ENCODE measurements around the gene SLC51A.
A peak's percentile ranks its signal among the peaks of the same experiment; 100 is the strongest.
"Not testable (repeated sequence)": the region's sequence is repeated elsewhere in the genome, so short reads cannot be mapped to it uniquely, and the experiment has no call there.

Gene SLC51A

DNA sequence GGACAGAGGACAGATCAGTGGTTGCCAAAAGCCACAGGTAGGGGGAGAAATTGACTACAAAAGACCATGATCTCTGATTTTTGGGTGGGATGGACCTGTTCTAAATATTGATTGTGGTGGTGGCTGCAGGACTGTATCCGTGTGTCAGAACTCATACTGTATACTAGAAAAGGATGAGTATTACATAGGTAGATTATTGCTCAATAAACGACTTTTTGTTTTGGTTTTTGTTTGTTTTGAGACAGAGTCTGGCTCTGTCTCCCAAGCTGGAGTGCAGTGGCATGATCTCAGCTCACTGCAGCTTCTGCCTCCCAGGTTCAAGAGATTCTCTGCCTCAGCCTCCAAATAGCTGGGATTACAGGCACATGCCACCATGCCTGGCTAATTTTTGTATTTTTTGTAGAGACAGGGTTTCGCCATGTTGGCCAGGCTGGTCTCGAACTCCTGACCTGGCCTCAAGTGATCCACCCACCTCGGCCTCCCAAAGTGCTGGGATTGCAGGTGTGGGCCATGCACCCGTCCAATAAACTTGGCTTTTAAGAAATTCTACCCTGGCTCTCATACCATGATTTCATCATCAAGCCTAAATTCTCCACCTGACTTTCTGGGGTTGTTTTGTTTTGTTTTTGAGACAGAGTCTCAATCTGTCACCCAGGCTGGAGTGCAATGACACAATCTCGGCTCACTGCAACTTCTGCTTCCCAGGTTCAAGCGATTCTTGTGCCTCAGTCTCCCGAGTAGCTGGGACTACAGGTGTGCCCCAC, 10.7 kb upstream of the SLC51A start:
- H3K4me1 ChIP-seq (ENCODE audit: insufficient read depth, low read length, severe bottlenecking), result peaks cover 14% of the 10 kb centered on the region
- not testable (repeated sequence) for H3K27me3 ChIP-seq (ENCODE audit: insufficient read depth, low read length); H3K4me3 ChIP-seq (ENCODE audit: low read depth, low read length, poor library complexity, severe bottlenecking); H3K9me2 ChIP-seq (ENCODE audit: low read depth, low read length); H3K27ac ChIP-seq (ENCODE audit: low read depth, low read length, poor library complexity, severe bottlenecking); H3K4me2 ChIP-seq (ENCODE audit: low read length); H3F3A ChIP-seq (ENCODE audit: insufficient read depth, low read length); H2AFZ ChIP-seq (ENCODE audit: low read length); H4K20me1 ChIP-seq (ENCODE audit: insufficient read depth, low read length); H3K79me2 ChIP-seq (ENCODE audit: insufficient read depth, low read length); H3K36me3 ChIP-seq (ENCODE audit: insufficient read depth, low read length); H3K9me3 ChIP-seq (ENCODE audit: low read length); H3K9ac ChIP-seq (ENCODE audit: low read length)
- TF ChIP-seq, protein P1, sequence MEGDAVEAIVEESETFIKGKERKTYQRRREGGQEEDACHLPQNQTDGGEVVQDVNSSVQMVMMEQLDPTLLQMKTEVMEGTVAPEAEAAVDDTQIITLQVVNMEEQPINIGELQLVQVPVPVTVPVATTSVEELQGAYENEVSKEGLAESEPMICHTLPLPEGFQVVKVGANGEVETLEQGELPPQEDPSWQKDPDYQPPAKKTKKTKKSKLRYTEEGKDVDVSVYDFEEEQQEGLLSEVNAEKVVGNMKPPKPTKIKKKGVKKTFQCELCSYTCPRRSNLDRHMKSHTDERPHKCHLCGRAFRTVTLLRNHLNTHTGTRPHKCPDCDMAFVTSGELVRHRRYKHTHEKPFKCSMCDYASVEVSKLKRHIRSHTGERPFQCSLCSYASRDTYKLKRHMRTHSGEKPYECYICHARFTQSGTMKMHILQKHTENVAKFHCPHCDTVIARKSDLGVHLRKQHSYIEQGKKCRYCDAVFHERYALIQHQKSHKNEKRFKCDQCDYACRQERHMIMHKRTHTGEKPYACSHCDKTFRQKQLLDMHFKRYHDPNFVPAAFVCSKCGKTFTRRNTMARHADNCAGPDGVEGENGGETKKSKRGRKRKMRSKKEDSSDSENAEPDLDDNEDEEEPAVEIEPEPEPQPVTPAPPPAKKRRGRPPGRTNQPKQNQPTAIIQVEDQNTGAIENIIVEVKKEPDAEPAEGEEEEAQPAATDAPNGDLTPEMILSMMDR (IDR thresholded peaks at IDR 0.05; ENCODE audit: low read length), result peak; percentile 28; the same call in 1 of the 2 replicates

- no peak overlapping the region for H3K27ac ChIP-seq (ENCODE audit: low read depth, low read length, poor library complexity, severe bottlenecking)
- no peak overlapping the region for H3K9ac ChIP-seq (ENCODE audit: low read length)
- no peaks in the 10 kb centered on the region for H3K9me3 ChIP-seq (ENCODE audit: low read length)
- no peaks in the 10 kb centered on the region for H3F3A ChIP-seq (ENCODE audit: insufficient read depth, low read length)
- TF ChIP-seq, protein P1 (IDR thresholded peaks at IDR 0.05; ENCODE audit: low read length), result no peak
- no peak for TF ChIP-seq EZH2 (IDR thresholded peaks at IDR 0.05; ENCODE audit: borderline replicate concordance, low read length)
- peak overlapping the region; percentile 57 for H3K4me3 ChIP-seq (ENCODE audit: low read depth, low read length, poor library complexity, severe bottlenecking)
- H3K4me2 ChIP-seq (ENCODE audit: low read length), result no peak overlapping the region; the same call in 1 of the 2 replicates
- no peaks in the 10 kb centered on the region for H4K20me1 ChIP-seq (ENCODE audit: insufficient read depth, low read length)
- H2AFZ ChIP-seq (ENCODE audit: low read length), result no peak overlapping the region
- H3K9me2 ChIP-seq (ENCODE audit: low read depth, low read length), result no peaks in the 10 kb centered on the region
- peaks cover 7% of the 10 kb centered on the region for H3K27me3 ChIP-seq (ENCODE audit: insufficient read depth, low read length)
- H3K36me3 ChIP-seq (ENCODE audit: insufficient read depth, low read length), result no peaks in the 10 kb centered on the region
- no peaks in the 10 kb centered on the region for H3K79me2 ChIP-seq (ENCODE audit: insufficient read depth, low read length)
- peaks cover 14% of the 10 kb centered on the region for H3K4me1 ChIP-seq (ENCODE audit: insufficient read depth, low read length, severe bottlenecking)
These were observed 9.0 kb upstream of the SLC51A start for GRCh38 chr3:196207159-196207832.

- Histone ChIP-seq H3K79me2 (ENCODE audit: insufficient read depth, low read length) (no peaks in the 10 kb centered on the region), H3K9ac (ENCODE audit: low read length) (no peak overlapping the region), H3K27me3 (ENCODE audit: insufficient read depth, low read length) (peaks cover 5% of the 10 kb centered on the region; the same call in 1 of the 2 replicates), H3K27ac (ENCODE audit: low read depth, low read length, poor library complexity, severe bottlenecking) (no peak overlapping the region), H3K4me1 (ENCODE audit: insufficient read depth, low read length, severe bottlenecking) (peaks cover 7% of the 10 kb centered on the region), H4K20me1 (ENCODE audit: insufficient read depth, low read length) (no peaks in the 10 kb centered on the region), H3K4me2 (ENCODE audit: low read length) (peak overlapping the region; percentile 60), H3K36me3 (ENCODE audit: insufficient read depth, low read length) (no peaks in the 10 kb centered on the region), H3K9me3 (ENCODE audit: low read length) (no peaks in the 10 kb centered on the region), H3K9me2 (ENCODE audit: low read depth, low read length) (no peaks in the 10 kb centered on the region), H2AFZ (ENCODE audit: low read length) (no peak overlapping the region), H3F3A (ENCODE audit: insufficient read depth, low read length) (no peaks in the 10 kb centered on the region), H3K4me3 (ENCODE audit: low read depth, low read length, poor library complexity, severe bottlenecking) (peak overlapping the region; percentile 57)
- no peak for TF ChIP-seq EZH2 (IDR thresholded peaks at IDR 0.05; ENCODE audit: borderline replicate concordance, low read length)
- TF ChIP-seq, protein P1 (IDR thresholded peaks at IDR 0.05; ENCODE audit: low read length), result no peak
These were observed 8.3 kb upstream of the SLC51A start for GRCh38 chr3:196207833-196208607.

All from OCI-LY1 (cell line).